HG03571 (cell line): Measurements from ENCODE around the gene KRTAP10-6.
"Not testable (repeated sequence)": the region's sequence is repeated elsewhere in the genome, so short reads cannot be mapped to it uniquely, and the experiment has no call there.

ENCODE experiments used
- ATAC-seq: cut with Tn5 transposase; IDR thresholded peaks from one replicate; pipeline ENCODE4 v1.9.1; 2021; ENCODE audit not compliant: unreplicated experiment

Gene KRTAP10-6

GRCh38 chr21:44592446-44593311 is at the start of gene KRTAP10-6:
TSS of gene KRTAP10-6 (minus strand) at chr21:44592505. CDS start at chr21:44592484, 21 bp downstream.
- ATAC-seq, result no peak

- ATAC-seq, result no peak
These were observed 48.5 kb upstream of the KRTAP10-6 start for GRCh38 chr21:44640761-44641160.

GRCh38 chr21:44639331-44639655 is 47.0 kb upstream of the KRTAP10-6 start:
- no peak for ATAC-seq

GRCh38 chr21:44638506-44639330 is 46.4 kb upstream of the KRTAP10-6 start:
- ATAC-seq, result not testable (repeated sequence)

- not testable (repeated sequence) for ATAC-seq
These were observed 45.6 kb upstream of the KRTAP10-6 start for GRCh38 chr21:44637851-44638348.

- ATAC-seq, result no peak
These were observed 44.9 kb upstream of the KRTAP10-6 start, which contains the start of gene KRTAP10-10 for GRCh38 chr21:44637018-44637850. TSS of gene KRTAP10-10 (plus strand) at chr21:44637356. CDS start at chr21:44637418, 62 bp downstream.

GRCh38 chr21:44636209-44637017 is 44.1 kb upstream of the KRTAP10-6 start:
- ATAC-seq, result no peak

GRCh38 chr21:44632067-44632466 is 39.8 kb upstream of the KRTAP10-6 start:
- no peak for ATAC-seq

- no peak for ATAC-seq
These were observed 38.1 kb upstream of the KRTAP10-6 start for GRCh38 chr21:44630440-44630839.

- no peak for ATAC-seq
These were observed 36.5 kb upstream of the KRTAP10-6 start for GRCh38 chr21:44628707-44629391.

- not testable (repeated sequence) for ATAC-seq
These were observed 35.5 kb upstream of the KRTAP10-6 start for GRCh38 chr21:44627831-44628233.

GRCh38 chr21:44627181-44627822 is 35.0 kb upstream of the KRTAP10-6 start:
- ATAC-seq, result not testable (repeated sequence)

- no peak for ATAC-seq
These were observed 34.4 kb upstream of the KRTAP10-6 start, which contains the start of gene KRTAP10-9 for GRCh38 chr21:44626673-44627143. TSS of gene KRTAP10-9 (plus strand) at chr21:44627093. CDS start at chr21:44627172, 79 bp downstream.

- ATAC-seq, result no peak
These were observed 34.0 kb upstream of the KRTAP10-6 start for GRCh38 chr21:44626262-44626661.

GRCh38 chr21:44625756-44626155 is 33.5 kb upstream of the KRTAP10-6 start:
- no peak for ATAC-seq

- no peak for ATAC-seq
These were observed 31.3 kb upstream of the KRTAP10-6 start for GRCh38 chr21:44623575-44623974.

- no peak for ATAC-seq
These were observed 27.6 kb upstream of the KRTAP10-6 start for GRCh38 chr21:44619886-44620285.

- no peak for ATAC-seq
These were observed 26.6 kb upstream of the KRTAP10-6 start for GRCh38 chr21:44618909-44619308.

- no peak for ATAC-seq
These were observed 26.2 kb upstream of the KRTAP10-6 start for GRCh38 chr21:44618504-44618903.
